Muscle layer of colon (tissue), 2 donors: Measurements from ENCODE around the gene ZC3HAV1L.

Source experiments
- H3K27ac ChIP-seq: one replicate; pipeline ENCODE4 v1.7.0; 2013; ENCODE audit warnings: low read depth, mild to moderate bottlenecking, low read length, moderate library complexity
- H3K27me3 ChIP-seq, 2 donors: one replicate each; pipeline ENCODE4 v1.7.0; 2013; ENCODE audit warnings: low read length in 2 of 2, mild to moderate bottlenecking in 2 of 2; ENCODE audit not compliant: insufficient read depth in 2 of 2, control insufficient read depth in 1 of 2
- H3K36me3 ChIP-seq: one replicate; pipeline ENCODE4 v1.7.0; 2013; ENCODE audit warnings: mild to moderate bottlenecking, low read length; ENCODE audit not compliant: insufficient read depth
- H3K4me1 ChIP-seq: one replicate; pipeline ENCODE4 v1.7.0; 2013; ENCODE audit warnings: mild to moderate bottlenecking, low read length; ENCODE audit not compliant: insufficient read depth
- H3K4me3 ChIP-seq, 2 donors: one replicate each; pipeline ENCODE4 v1.7.0; 2013; ENCODE audit warnings: low read length in 2 of 2, low read depth in 1 of 2, mild to moderate bottlenecking in 1 of 2, moderate library complexity in 1 of 2
- H3K9ac ChIP-seq: one replicate; pipeline ENCODE4 v1.7.0; 2013; ENCODE audit warnings: low read length
- H3K9me3 ChIP-seq: one replicate; pipeline ENCODE4 v1.7.0; 2013; ENCODE audit warnings: mild to moderate bottlenecking, low read length
- donor health status: abdominal sarcoma.
- donor health status: Adenocarcinoma of cecum.

ZC3HAV1L gene

GRCh38 chr7:139051655-139052054 lies 15.8 kb upstream of the ZC3HAV1L start:
- H3K9me3 ChIP-seq = no peaks in the 10 kb centered on the region
- no peak overlapping the region for H3K9ac ChIP-seq
- H3K27me3 ChIP-seq = no peaks in the 10 kb centered on the region
- H3K36me3 ChIP-seq = peaks cover 43% of the 10 kb centered on the region
- H3K4me1 ChIP-seq = no peaks in the 10 kb centered on the region
- no peak overlapping the region for H3K4me3 ChIP-seq
- H3K27ac ChIP-seq = no peak overlapping the region

- H3K4me1 ChIP-seq = no peaks in the 10 kb centered on the region
- H3K27me3 ChIP-seq = no peaks in the 10 kb centered on the region
- H3K9me3 ChIP-seq = no peaks in the 10 kb centered on the region
- no peak overlapping the region for H3K9ac ChIP-seq
- no peak overlapping the region for H3K27ac ChIP-seq
- no peak overlapping the region for H3K4me3 ChIP-seq
- peaks cover 45% of the 10 kb centered on the region for H3K36me3 ChIP-seq
Measured at GRCh38 chr7:139049936-139050335, 14.1 kb upstream of the ZC3HAV1L start.

- H3K36me3 ChIP-seq = peaks cover 37% of the 10 kb centered on the region
Measured at GRCh38 chr7:139049111-139049510, 13.3 kb upstream of the ZC3HAV1L start.

DNA sequence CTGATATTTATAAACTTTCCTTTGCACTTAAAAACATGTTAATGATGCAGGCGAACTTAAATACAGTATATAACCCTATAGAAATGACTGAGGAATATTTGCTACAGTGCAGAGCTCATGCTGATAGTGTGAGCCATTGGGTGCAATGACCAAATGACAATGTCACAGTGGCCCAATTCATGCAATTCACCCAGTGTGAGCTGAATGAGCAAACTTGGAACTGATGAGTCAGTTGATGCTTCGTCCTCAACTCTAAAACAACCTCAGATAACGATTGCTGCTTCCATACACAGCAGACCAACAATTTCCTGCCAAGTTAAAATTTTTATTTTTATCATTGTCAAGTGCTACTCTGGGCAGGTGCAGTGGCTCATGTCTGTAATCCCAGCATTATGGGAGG lies 12.1 kb upstream of the ZC3HAV1L start:
- peaks cover 26% of the 10 kb centered on the region for H3K36me3 ChIP-seq
- H3K4me3 ChIP-seq = no peak overlapping the region

More at GRCh38 chr7:139049111-139049510, 13.3 kb upstream of the ZC3HAV1L start:
- no peak overlapping the region for H3K4me3 ChIP-seq
- H3K4me1 ChIP-seq = no peaks in the 10 kb centered on the region
- no peaks in the 10 kb centered on the region for H3K27me3 ChIP-seq
- no peak overlapping the region for H3K9ac ChIP-seq
- no peak overlapping the region for H3K27ac ChIP-seq
- H3K9me3 ChIP-seq = no peaks in the 10 kb centered on the region

GRCh38 chr7:139046143-139046542 lies 10.3 kb upstream of the ZC3HAV1L start:
- Histone ChIP-seq H3K27ac (no peak overlapping the region), H3K9me3 (no peaks in the 10 kb centered on the region), H3K27me3 (no peaks in the 10 kb centered on the region), H3K9ac (no peak overlapping the region), H3K4me1 (no peaks in the 10 kb centered on the region), H3K36me3 (peaks cover 21% of the 10 kb centered on the region), H3K4me3 (no peak overlapping the region)

More for the DNA sequence above, 12.1 kb upstream of the ZC3HAV1L start:
- no peaks in the 10 kb centered on the region for H3K4me1 ChIP-seq
- H3K9ac ChIP-seq = no peak overlapping the region
- H3K9me3 ChIP-seq = no peaks in the 10 kb centered on the region
- no peaks in the 10 kb centered on the region for H3K27me3 ChIP-seq
- H3K27ac ChIP-seq = no peak overlapping the region

GRCh38 chr7:139044813-139045794 lies 9.3 kb upstream of the ZC3HAV1L start:
- Histone ChIP-seq H3K9me3 (no peaks in the 10 kb centered on the region), H3K27me3 (no peaks in the 10 kb centered on the region), H3K27ac (no peak overlapping the region), H3K9ac (no peak overlapping the region), H3K36me3 (peaks cover 20% of the 10 kb centered on the region), H3K4me3 (no peak overlapping the region), H3K4me1 (no peaks in the 10 kb centered on the region)

DNA sequence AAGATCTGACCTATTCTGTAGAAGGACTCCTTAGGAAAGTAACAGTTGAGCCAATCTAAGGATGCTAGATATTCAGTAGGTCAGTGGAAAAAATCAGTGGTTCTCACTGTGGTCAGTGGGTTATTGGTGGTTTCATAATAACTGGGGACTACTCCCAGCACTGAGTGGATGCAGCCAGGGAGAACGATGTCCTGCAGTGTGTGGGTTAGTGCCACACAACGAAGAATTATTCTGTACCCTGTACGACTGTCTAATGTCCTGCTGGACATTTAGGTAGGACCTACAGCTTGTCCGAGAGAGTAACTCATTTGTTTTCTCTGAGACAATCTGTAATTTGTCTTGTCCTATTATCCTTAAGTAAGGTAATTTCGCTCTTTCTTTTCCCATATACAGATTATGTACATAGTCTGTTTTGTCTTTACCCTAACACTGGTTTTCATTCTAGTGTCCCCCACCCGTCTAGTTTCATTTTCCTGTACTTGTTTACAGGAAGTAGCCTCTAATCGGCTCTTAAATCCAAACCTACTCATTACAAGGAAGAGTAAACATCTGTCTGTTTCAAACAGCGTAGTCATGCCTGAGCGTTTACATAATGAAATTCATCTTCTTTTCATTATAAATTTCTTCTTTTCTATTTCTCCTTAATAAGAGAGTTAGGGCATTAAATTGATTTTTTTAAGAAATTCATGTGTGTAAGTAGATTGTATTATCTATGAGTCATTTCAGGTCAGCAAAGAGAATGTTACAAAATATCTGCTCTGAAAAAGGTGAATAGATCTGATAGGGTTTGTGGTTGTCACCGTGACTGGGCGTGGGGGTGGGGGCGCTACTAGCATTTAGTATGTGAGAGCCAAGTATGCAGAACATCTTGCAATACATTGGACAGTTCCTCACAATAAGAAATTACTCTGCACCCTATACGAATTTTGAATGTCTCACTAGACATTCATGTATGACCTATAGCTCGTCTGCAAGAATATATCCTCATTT lies 8.3 kb upstream of the ZC3HAV1L start:
- H3K9ac ChIP-seq = no peak overlapping the region
- no peak overlapping the region for H3K4me3 ChIP-seq
- H3K9me3 ChIP-seq = no peaks in the 10 kb centered on the region
- H3K27me3 ChIP-seq = no peaks in the 10 kb centered on the region
- H3K27ac ChIP-seq = no peak overlapping the region
- H3K36me3 ChIP-seq = peaks cover 13% of the 10 kb centered on the region
- H3K4me1 ChIP-seq = no peaks in the 10 kb centered on the region

DNA sequence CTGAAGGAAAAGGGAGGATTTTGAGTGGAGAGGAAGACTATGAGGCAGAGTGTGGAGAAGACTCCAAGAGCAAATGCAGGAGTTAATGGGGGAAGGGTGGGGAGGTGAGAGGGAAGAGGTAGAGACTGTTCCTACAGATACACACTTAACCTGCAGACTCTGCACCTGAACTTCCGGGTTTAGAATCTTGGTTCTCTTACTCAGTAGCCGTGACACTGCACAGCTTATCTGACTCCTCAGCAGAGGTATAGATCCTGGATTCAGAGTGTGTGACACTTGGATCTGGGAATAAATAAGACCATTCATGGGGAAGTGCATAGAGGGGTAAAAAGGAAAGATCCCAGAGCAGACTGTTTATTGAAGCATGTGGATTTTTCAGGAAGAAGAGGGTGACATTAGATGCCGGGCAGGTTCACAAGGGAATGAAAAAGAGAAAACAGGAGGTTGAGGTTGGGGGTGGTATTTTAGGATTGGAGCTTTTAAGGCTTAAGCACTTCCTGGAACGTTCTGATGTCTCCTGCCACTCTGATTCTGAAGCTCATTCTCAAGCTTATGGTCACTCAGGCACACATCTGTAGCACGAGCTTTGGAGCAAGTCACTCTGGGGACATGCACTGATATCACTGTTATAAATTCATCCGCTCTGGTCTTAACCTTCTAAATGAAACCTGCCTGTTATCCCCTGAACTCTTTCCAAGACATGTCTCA lies 5.7 kb upstream of the ZC3HAV1L start:
- no peaks in the 10 kb centered on the region for H3K27me3 ChIP-seq
- no peaks in the 10 kb centered on the region for H3K9me3 ChIP-seq
- peaks cover 6% of the 10 kb centered on the region for H3K36me3 ChIP-seq
- no peak overlapping the region for H3K27ac ChIP-seq
- no peak overlapping the region for H3K4me3 ChIP-seq
- no peaks in the 10 kb centered on the region for H3K4me1 ChIP-seq
- no peak overlapping the region for H3K9ac ChIP-seq

DNA sequence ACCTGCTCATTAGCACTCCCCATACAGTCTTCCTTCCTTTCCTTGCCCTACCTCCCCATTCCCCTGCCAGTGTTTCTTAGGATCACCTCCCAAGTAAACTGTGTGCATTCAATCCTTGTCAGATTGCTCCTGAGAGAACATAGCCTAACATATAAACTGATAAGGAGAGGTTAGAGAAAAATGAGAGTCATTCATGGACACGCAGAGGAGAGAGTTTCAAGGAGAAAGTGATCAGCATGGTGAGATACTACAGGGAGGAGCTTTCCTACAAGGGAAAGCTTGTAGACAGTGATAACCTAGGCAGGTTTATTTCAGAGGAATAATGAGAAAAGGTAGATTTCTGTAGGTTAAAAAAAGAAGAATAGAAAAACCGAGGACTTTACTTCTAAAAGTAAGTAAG lies 2.8 kb upstream of the ZC3HAV1L start:
- Histone ChIP-seq H3K4me3 (no peak overlapping the region), H3K9me3 (no peaks in the 10 kb centered on the region), H3K27ac (no peak overlapping the region), H3K27me3 (no peaks in the 10 kb centered on the region), H3K9ac (no peak overlapping the region), H3K4me1 (peaks cover 10% of the 10 kb centered on the region), H3K36me3 (no peaks in the 10 kb centered on the region)

GRCh38 chr7:139036901-139037300 lies 1.1 kb upstream of the ZC3HAV1L start:
- Histone ChIP-seq H3K9me3 (no peaks in the 10 kb centered on the region), H3K36me3 (no peaks in the 10 kb centered on the region), H3K4me1 (peaks cover 10% of the 10 kb centered on the region), H3K27ac (no peak overlapping the region), H3K9ac (no peak overlapping the region), H3K27me3 (no peaks in the 10 kb centered on the region), H3K4me3 (no peak overlapping the region)
